Neural progenitor cell (in vitro differentiated cells): ENCODE measurements around the gene MBOAT7. TPM values are rescaled to one million over a fixed set of nuclear protein-coding genes. Genes with fewer than 3 reads are reported as not detected.
A peak's percentile ranks its signal among the peaks of the same experiment; 100 is the strongest.

Experiments used
- DNase-seq: peaks from one replicate; pipeline ENCODE4 v3.0.0-alpha.2; 2016; ENCODE audit warnings: low spot score
- H2AFZ ChIP-seq: fragments of 200-600 bp; sonication (generic); replicated peaks from 2 replicates; pipeline ENCODE4 v1.6.1; 2016; ENCODE audit warnings: antibody characterized with exemption
- H3F3A ChIP-seq: fragments of 200-600 bp; sonication (generic); 2 replicates; pipeline ENCODE4 v1.6.1; 2016; ENCODE audit warnings: antibody characterized with exemption, low read depth
- H3K27ac ChIP-seq: fragments of 200-600 bp; sonication (generic); 2 replicates; pipeline ENCODE4 v1.5.1; 2016; ENCODE audit warnings: mild to moderate bottlenecking
- H3K27me3 ChIP-seq: fragments of 200-600 bp; sonication (generic); 2 replicates; pipeline ENCODE4 v1.6.1; 2016; ENCODE audit warnings: mild to moderate bottlenecking, moderate library complexity
- H3K36me3 ChIP-seq: fragments of 200-600 bp; sonication (generic); 2 replicates; pipeline ENCODE4 v1.5.1; 2016
- H3K4me1 ChIP-seq: fragments of 200-600 bp; sonication (generic); 2 replicates; pipeline ENCODE4 v1.6.1; 2016; ENCODE audit warnings: mixed run types
- H3K4me2 ChIP-seq: fragments of 200-600 bp; sonication (generic); 2 replicates; pipeline ENCODE4 v1.6.1; 2016
- H3K4me3 ChIP-seq: fragments of 200-600 bp; sonication (generic); 2 replicates; pipeline ENCODE4 v1.5.1; 2016
- H3K79me2 ChIP-seq: fragments of 200-600 bp; sonication (generic); 2 replicates; pipeline ENCODE4 v1.6.1; 2016; ENCODE audit warnings: low read depth
- H3K9ac ChIP-seq: fragments of 200-600 bp; sonication (generic); 2 replicates; pipeline ENCODE4 v1.6.1; 2016
- H3K9me3 ChIP-seq: fragments of 200-600 bp; sonication (generic); 2 replicates; pipeline ENCODE4 v1.5.1; 2016; ENCODE audit warnings: low read depth
- H4K20me1 ChIP-seq: fragments of 200-600 bp; sonication (generic); 2 replicates; pipeline ENCODE4 v1.6.1; 2016; ENCODE audit warnings: low read depth
- H3K27ac Mint-ChIP-seq: 3 replicates; pipeline ENCODE4 v1.8.0; 2021; ENCODE audit warnings: mixed read lengths
- H3K27me3 Mint-ChIP-seq: 2 replicates; pipeline ENCODE4 v1.8.0; 2022; ENCODE audit warnings: low read depth, mild to moderate bottlenecking, inconsistent platforms, moderate library complexity, mixed read lengths; ENCODE audit not compliant: insufficient read depth
- H3K36me3 Mint-ChIP-seq: 3 replicates; pipeline ENCODE4 v1.8.0; 2021; ENCODE audit warnings: mixed read lengths
- H3K4me1 Mint-ChIP-seq: 3 replicates; pipeline ENCODE4 v1.8.0; 2021; ENCODE audit warnings: mixed read lengths
- H3K4me3 Mint-ChIP-seq: 3 replicates; pipeline ENCODE4 v1.8.0; 2021; ENCODE audit warnings: mild to moderate bottlenecking, moderate library complexity, mixed read lengths
- H3K9me3 Mint-ChIP-seq: 3 replicates; pipeline ENCODE4 v1.8.0; 2020; ENCODE audit warnings: mixed read lengths
- CTCF ChIP-seq: fragments of 200-600 bp; sonication (generic); IDR thresholded peaks from 2 replicates; pipeline ENCODE4 v1.5.1; 2017; ENCODE audit warnings: antibody characterized with exemption, mild to moderate bottlenecking
- EZH2 ChIP-seq: fragments of 200-600 bp; sonication (generic); IDR thresholded peaks from 2 replicates; pipeline ENCODE4 v1.6.1; 2017; ENCODE audit warnings: antibody characterized with exemption, mild to moderate bottlenecking, moderate library complexity
- EZH2phosphoT487 ChIP-seq: fragments of 200-600 bp; sonication (generic); IDR thresholded peaks from 2 replicates; pipeline ENCODE4 v1.6.1; 2017; ENCODE audit warnings: antibody characterized with exemption
- total RNA-seq: library from RNA; depleted of rRNA; stranded (reverse); fragments of >200 nt; gene quantifications from 2 replicates; pipeline ENCODE4 v1.2.3, GENCODE V29; 2015; ENCODE audit warnings: low replicate concordance

The MBOAT7 gene
- total RNA-seq, 1 donor from 2014 or later = 20.0 TPM

GRCh38 chr19:54164369-54165068 lies 24.9 kb downstream of the MBOAT7 start:
- TF ChIP-seq EZH2phosphoT487 (no peak), EZH2 (no peak), CTCF (no peak)
- H3K4me2 ChIP-seq = no peak overlapping the region
- no peaks in the 10 kb centered on the region for H3K4me1 ChIP-seq
- no peak overlapping the region for H3K4me3 ChIP-seq
- Mint-ChIP-seq H3K27me3 (peaks cover 14% of the 10 kb centered on the region), H3K9me3 (peaks cover 34% of the 10 kb centered on the region), H3K36me3 (peaks cover 13% of the 10 kb centered on the region), H3K4me3 (no peak overlapping the region), H3K4me1 (peaks cover 18% of the 10 kb centered on the region), H3K27ac (no peak overlapping the region)
- H3K27ac ChIP-seq = no peak overlapping the region
- H3K9ac ChIP-seq = no peak overlapping the region
- no peaks in the 10 kb centered on the region for H3K9me3 ChIP-seq
- no peaks in the 10 kb centered on the region for H4K20me1 ChIP-seq
- peak; percentile 71 for DNase-seq
- H3F3A ChIP-seq = peaks cover 14% of the 10 kb centered on the region
- peaks cover 39% of the 10 kb centered on the region for H3K27me3 ChIP-seq
- no peaks in the 10 kb centered on the region for H3K79me2 ChIP-seq
- H2AFZ ChIP-seq = no peak overlapping the region
- H3K36me3 ChIP-seq = no peaks in the 10 kb centered on the region

- no peak overlapping the region for H3K4me3 ChIP-seq
- no peak overlapping the region for H3K27ac ChIP-seq
- DNase-seq = no peak
- peaks cover 9% of the 10 kb centered on the region for H3K79me2 ChIP-seq
- no peaks in the 10 kb centered on the region for H3K9me3 ChIP-seq
- Mint-ChIP-seq H3K4me3 (no peak overlapping the region), H3K27me3 (peaks cover 12% of the 10 kb centered on the region), H3K27ac (peak overlapping the region; percentile 22), H3K36me3 (peaks cover 13% of the 10 kb centered on the region), H3K9me3 (peaks cover 34% of the 10 kb centered on the region), H3K4me1 (peaks cover 22% of the 10 kb centered on the region)
- H3K36me3 ChIP-seq = no peaks in the 10 kb centered on the region
- H4K20me1 ChIP-seq = peaks cover 2% of the 10 kb centered on the region
- H3K9ac ChIP-seq = no peak overlapping the region
- H3K4me1 ChIP-seq = peaks cover 4% of the 10 kb centered on the region
- TF ChIP-seq CTCF (no peak), EZH2phosphoT487 (no peak), EZH2 (no peak)
- peaks cover 21% of the 10 kb centered on the region for H3F3A ChIP-seq
- H3K27me3 ChIP-seq = peaks cover 39% of the 10 kb centered on the region
- no peak overlapping the region for H2AFZ ChIP-seq
- no peak overlapping the region for H3K4me2 ChIP-seq
These were observed 26.5 kb downstream of the MBOAT7 start for GRCh38 chr19:54162884-54163283.

GRCh38 chr19:54162241-54162805 lies 27.1 kb downstream of the MBOAT7 start:
- peaks cover 39% of the 10 kb centered on the region for H3K27me3 ChIP-seq
- peak overlapping the region; percentile 22 for H3K4me3 ChIP-seq
- TF ChIP-seq CTCF (no peak), EZH2phosphoT487 (no peak), EZH2 (no peak)
- no peak overlapping the region for H3K9ac ChIP-seq
- Mint-ChIP-seq H3K4me1 (peaks cover 22% of the 10 kb centered on the region), H3K36me3 (peaks cover 13% of the 10 kb centered on the region), H3K4me3 (peak overlapping the region; percentile 64), H3K27ac (no peak overlapping the region), H3K27me3 (peaks cover 15% of the 10 kb centered on the region), H3K9me3 (peaks cover 34% of the 10 kb centered on the region)
- H3F3A ChIP-seq = peaks cover 23% of the 10 kb centered on the region
- peaks cover 4% of the 10 kb centered on the region for H3K4me1 ChIP-seq
- H3K4me2 ChIP-seq = peak overlapping the region; percentile 49
- DNase-seq = peak; percentile 83
- peaks cover 2% of the 10 kb centered on the region for H4K20me1 ChIP-seq
- H2AFZ ChIP-seq = no peak overlapping the region
- H3K27ac ChIP-seq = no peak overlapping the region
- H3K79me2 ChIP-seq = peaks cover 9% of the 10 kb centered on the region
- no peaks in the 10 kb centered on the region for H3K36me3 ChIP-seq
- H3K9me3 ChIP-seq = no peaks in the 10 kb centered on the region
